Endothelial cell of umbilical vein (primary cell): ENCODE data around the gene RMND5B.

Experiments used
- CTCF ChIP-seq, 2 donors: IDR thresholded peaks; 1 replicate in 1 of 2; 2 replicates in 1 of 2; pipeline ENCODE4 v1.5.1; 2011; ENCODE audit warnings: low read length in 2 of 2, mild to moderate bottlenecking in 2 of 2, moderate library complexity in 2 of 2, control low read depth in 1 of 2, inconsistent platforms in 1 of 2, low read depth in 1 of 2; ENCODE audit not compliant: insufficient read depth in 1 of 2; ENCODE audit errors: extremely low read depth in 1 of 2
- EZH2 ChIP-seq: IDR thresholded peaks from 2 replicates; pipeline ENCODE4 v1.6.1; 2012; ENCODE audit warnings: borderline replicate concordance, low read depth, mild to moderate bottlenecking, moderate library complexity, low read length, inconsistent platforms; ENCODE audit not compliant: severe bottlenecking
- FOS ChIP-seq: IDR thresholded peaks from 2 replicates; pipeline ENCODE4 v1.6.1; 2011; ENCODE audit warnings: mild to moderate bottlenecking, low read length, moderate library complexity, borderline replicate concordance; ENCODE audit not compliant: insufficient read depth
- GATA2 ChIP-seq: IDR thresholded peaks from 2 replicates; pipeline ENCODE4 v1.7.0; 2011; ENCODE audit warnings: low read depth, mild to moderate bottlenecking, moderate library complexity, mixed read lengths, low read length; ENCODE audit not compliant: insufficient read length, insufficient read depth
- JUN ChIP-seq: IDR thresholded peaks from 2 replicates; pipeline ENCODE4 v1.6.1; 2011; ENCODE audit warnings: borderline replicate concordance, low read depth; ENCODE audit not compliant: insufficient read length, insufficient read depth
- MYC ChIP-seq: IDR thresholded peaks from one replicate; pipeline ENCODE4 v1.6.1; 2011; ENCODE audit warnings: mild to moderate bottlenecking, low read depth, low read length
- POLR2A ChIP-seq: IDR thresholded peaks from 2 replicates; pipeline ENCODE4 v1.6.1; 2012; ENCODE audit warnings: low read depth, mild to moderate bottlenecking, control low read depth, low read length
- POLR2AphosphoS5 ChIP-seq: IDR thresholded peaks from 2 replicates; pipeline ENCODE4 v1.6.1; 2012; ENCODE audit warnings: low read depth, mild to moderate bottlenecking, control low read depth, low read length, moderate library complexity; ENCODE audit not compliant: insufficient read depth
- TF ChIP-seq, protein P1 (sequence below): IDR thresholded peaks from 2 replicates; pipeline ENCODE4 v1.6.1; 2011; ENCODE audit not compliant: insufficient read depth, insufficient read length

GRCh38 chr5:178112545-178112944, 18.3 kb upstream of the RMND5B start:
- TF ChIP-seq MYC (no peak), CTCF (IDR thresholded peaks at IDR 0.05; ENCODE audit: extremely low read depth in 1 of 2, insufficient read depth in 1 of 2, low read depth in 1 of 2, low read length in 2 of 2) (no peak), FOS (no peak), EZH2 (no peak), POLR2A (no peak), JUN (no peak), POLR2AphosphoS5 (no peak), GATA2 (no peak)
- TF ChIP-seq, protein P1, sequence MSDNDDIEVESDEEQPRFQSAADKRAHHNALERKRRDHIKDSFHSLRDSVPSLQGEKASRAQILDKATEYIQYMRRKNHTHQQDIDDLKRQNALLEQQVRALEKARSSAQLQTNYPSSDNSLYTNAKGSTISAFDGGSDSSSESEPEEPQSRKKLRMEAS: no peak
